Stimulated activated naive CD4-positive, alpha-beta T cell (primary cell): ENCODE measurements around the gene GNG12.

Experiments
- DNase-seq, 6 experiments: peaks; one replicate each; lab custom pipeline; 2025; lab: John Stamatoyannopoulos, UW

The GNG12 gene

DNA sequence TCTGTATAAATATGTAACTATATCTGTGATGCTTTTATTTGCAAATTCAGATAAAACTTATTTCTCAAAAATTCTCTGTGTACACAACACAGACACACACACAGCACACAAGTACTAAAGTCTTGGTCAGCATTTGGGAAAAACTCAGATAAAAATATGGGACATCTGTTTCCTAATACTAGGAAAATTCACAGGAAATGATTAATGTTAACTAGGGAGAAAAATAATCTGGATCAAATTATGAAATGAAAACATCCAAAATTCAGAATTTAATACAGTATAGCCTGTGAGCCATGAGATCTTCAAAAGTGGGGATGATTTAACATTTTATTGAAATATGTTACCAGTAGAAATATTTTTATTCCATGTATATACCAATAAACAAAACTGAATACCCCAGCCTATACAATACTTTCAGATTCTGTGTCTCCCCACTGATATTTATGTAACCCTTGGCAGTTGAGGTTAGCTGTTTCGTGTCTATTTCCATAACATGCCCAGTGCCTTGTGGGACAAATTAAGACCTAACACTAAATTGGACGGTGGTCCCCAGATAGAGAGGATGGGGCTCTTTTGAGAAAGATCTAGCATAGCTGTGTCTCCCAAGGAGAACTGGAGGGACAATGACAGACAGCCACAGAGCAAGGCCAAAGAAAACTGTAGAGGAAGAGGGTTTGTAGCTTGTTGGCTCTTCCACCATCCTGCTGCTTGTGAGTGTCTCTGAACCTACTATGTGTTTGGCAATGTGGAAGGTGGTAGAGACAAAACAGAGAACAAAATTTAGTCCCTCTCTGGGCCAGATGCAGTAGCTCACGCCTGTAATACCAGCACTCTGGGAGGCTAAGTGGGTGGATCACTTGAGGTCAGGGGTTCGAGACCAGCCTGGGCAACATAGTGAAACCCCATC, 47.2 kb downstream of the GNG12 start:
- DNase-seq, result no peak

DNA sequence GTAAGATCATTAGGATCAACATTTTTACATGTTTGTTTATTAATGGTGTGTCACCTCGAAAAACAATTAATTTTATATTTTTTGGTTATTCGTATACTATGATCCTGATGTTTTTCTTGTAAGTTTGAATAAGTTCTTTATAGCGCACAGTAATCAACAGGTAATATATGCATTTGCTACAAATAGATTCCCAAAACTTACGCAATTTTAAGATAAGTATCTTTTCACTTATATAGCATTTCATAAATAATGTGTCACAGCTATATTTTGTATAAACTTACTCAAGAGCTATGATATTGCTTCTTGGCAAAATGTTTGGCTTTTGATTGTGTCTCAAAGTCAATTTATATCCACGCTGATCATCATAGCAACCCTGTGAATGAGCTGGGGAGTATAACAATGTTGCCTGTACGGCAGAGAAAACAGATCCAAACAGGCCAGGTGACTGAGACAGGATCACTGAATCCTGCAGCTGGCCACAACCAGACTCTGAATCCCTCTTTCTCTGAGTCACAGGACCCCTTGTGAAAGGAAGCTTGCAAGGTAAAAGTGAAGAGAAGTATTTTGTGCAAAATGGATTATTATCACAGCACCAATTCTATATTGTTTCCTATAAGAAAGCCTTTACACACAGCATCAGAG, 48.6 kb downstream of the GNG12 start:
- no peak for DNase-seq

- no peak for DNase-seq
These were observed 52.6 kb downstream of the GNG12 start for GRCh38 chr1:67780637-67781036.

DNA sequence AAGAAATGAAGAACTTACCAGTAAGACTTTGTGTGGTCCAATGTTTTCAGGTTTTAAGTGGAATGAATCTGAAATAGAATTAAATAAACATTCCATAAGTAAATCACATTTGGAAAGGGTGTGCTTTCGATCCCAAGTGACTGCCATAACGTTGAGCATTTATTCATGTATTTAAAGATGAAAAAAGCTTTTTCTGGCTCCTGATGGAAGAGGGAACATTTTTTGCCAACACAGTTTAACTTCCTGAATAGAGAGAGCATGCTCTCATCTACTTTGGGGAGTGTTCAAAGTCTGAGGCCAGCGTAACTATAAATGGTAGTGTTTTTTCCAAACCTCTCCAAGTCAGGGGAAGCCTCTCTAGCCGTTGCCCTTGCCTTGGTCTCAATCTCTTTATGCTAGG, 55.8 kb downstream of the GNG12 start:
- DNase-seq, result no peak

GRCh38 chr1:67777016-67777415, 56.3 kb downstream of the GNG12 start:
- DNase-seq, result no peak

DNA sequence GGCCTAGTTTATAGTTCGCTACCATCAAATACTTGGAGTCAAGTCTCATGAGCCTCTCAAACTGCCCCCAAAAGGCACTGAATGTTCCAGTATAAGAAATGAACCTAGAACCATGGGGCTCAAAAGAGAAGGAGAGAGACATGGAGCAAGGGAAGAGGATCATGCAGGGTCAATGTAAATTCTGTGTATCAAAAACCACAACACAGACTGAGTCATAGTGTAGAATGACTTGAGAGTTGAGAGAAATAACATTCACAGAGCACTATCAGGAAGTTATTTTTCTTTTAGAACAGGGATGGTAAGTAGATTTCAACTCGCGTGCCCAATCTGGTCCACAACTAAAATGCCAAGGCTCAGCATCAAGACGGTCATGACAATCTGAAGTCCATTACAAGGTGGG, 59.8 kb downstream of the GNG12 start:
- no peak for DNase-seq

- no peak for DNase-seq
These were observed 61.5 kb downstream of the GNG12 start for GRCh38 chr1:67771749-67772148.

DNA sequence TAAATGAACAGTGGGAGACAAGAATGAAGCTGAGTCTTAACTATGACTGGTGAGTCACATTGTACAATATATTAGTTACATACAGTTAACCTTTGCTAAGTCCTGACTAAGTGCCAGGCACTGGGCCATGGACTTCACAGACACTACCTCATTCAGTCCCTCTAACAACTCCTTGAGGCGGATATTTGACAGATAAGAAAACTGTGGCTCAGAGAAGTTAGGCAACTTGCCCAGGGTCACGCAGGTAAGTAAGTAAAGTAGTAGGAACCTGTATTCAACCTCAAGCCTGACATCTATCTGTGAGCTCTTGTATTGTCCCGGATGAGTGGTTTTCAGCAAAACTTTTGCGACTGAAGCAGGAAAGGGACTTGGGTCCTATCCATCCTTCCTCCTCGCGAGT, 62.1 kb downstream of the GNG12 start:
- DNase-seq, result no peak

DNA sequence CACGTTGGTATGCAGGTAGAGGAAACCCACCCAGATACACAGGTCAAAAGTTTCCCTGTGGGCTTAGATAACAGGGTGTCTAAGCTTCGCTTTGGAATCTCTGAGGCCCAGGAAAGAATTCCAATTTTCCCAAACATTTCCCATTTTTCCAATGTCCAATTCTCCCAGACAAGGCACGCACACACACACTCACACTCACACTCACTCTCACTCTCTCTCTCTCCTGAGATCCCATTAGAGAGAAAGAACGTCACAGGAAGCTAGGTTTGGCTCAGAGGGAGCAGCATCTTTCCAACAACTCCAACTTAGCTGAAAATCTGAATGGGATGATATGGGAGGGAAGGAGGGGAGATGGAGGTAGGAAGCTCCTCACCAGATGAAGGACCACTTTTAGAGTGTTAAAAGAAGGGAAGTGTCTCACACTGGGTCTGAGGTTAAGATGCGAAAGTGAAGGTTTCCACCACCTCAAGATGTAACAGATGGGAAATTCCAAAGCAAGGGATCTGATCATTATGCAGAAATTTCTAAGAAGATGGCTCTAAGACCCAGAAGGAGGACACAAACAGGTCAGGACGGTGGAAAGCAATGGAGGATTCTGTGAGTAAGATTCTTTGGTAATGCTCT, 63.5 kb downstream of the GNG12 start:
- no peak for DNase-seq

DNA sequence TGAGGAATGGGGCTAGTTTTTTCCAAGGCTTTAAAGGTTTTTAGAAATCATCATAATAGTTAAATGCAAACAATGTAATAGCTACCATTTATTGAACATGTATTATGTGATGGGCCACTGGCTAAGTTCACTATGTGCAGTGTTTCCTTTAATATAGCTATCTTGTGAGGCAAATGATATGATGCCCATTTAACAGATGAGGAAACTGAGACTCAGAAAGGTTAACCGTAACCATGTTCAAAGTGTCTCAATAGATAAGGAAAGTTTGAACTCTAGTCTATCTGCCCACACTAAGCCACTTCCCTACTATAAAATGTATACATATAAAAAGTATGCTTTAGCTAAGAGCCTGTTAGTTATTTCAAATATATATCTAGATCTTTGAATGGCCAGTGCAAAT, 64.8 kb downstream of the GNG12 start:
- no peak for DNase-seq

DNA sequence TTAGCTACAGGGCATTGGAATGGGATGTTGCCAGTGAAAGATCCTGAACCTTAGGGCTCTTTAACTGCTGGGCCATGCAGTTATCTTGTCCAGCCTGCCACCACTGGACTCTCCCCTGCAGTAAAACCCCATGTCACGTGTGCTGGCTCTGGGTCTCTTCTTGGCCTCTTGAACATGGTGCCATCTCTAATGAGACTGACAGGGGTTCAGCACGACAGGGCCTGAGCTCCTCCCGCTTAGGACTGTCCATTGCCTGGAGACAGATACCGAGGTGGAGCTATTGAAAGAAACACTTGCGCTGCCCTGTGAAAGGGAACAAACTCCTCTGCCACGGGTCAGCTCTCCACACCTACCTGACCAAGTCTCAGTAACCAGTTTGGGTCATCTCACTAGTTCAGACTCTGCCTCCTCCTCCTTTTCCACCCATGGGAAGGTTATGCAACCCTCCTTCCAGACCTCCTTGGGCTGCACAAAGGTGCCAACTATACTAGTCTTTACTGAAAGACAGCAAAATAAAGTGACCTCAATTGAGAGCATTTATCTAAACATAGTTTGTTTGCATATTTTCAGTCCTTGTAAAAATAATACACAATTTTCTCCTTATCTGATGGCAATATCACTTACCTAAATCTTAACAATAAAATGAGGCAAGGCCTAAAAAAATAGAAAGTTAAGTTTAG, 66.0 kb downstream of the GNG12 start:
- DNase-seq, result no peak

DNA sequence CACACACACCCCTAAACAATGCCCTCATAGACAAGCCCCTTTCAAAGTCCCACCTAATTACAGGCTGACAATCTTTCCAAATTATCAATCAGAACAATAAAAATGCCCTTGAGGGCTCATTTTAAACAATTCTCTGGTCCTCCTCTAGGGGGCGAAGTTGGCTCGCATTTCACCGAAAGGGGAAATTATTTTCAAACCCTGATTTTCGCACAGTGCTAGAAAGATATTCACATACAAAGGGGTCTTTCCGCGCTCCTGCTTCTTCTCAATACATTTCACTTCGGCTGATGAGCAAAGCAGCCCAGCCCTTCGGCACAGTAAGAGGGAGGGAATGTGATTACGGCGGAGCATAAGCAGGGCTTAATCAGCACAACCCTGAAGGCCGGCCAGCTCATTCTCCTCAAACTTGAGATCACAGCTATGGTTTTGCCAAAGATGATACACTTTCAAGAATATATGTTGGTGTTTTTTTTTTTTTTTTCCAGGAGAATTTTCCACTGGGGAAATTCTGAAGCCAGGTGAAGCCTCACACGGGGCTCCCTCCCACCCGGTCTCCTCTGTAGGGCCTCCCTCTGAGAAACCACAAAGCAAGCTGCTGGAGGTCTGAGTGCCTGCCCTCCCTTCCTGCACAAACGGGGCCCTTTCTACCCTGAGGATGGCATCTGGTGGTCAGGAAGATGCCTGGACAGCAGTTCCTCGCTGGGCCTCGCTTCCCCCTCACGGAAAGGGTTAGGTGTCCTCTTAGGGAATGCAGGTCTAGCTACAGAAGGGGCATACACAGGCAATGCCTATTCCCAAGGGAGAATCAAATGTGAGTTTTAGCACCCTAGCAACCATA, 66.9 kb downstream of the GNG12 start:
- DNase-seq, result peak in 4 of 6 experiments; percentile 8 to 50 (median 29)

DNA sequence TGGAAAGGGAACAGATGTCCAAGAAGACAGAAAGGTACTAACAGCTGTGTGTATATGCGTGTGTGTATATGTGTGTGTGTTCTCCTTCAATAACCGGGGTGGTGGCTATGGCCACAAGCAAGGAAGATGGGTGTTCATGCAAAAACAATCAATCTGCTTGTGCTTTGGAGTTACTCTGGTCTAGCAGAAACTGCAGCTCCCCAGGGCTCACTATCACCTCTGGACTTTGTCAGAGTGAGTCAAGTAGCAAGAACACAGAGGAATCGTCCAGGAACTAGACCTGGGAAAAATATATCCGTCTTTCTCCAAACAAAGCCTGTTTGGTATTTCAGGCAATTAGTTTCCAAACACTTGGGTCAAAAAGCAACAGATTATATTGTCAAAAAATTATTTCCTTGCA, 68.6 kb downstream of the GNG12 start:
- DNase-seq, result no peak

GRCh38 chr1:67761730-67762129, 71.5 kb downstream of the GNG12 start:
- DNase-seq, result no peak

DNA sequence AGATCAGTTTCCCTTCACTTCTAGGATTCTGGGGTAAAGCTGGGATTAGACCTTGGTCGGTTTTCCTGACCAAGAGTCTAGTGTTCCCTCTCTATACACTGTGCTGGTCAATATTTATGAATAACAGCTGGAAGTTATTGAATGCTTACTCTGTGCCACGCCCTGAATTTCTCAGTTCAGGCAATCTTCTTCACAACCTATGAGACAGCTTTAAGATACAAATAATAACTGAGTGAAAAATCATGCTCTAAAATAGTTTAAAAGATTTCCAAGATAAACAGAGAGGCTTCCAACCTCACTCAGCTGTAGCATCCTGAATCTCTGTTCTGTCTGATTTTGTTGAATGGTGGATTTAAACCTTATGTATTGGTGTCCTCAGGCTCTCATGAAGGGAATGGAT, 72.2 kb downstream of the GNG12 start:
- DNase-seq, result no peak

DNA sequence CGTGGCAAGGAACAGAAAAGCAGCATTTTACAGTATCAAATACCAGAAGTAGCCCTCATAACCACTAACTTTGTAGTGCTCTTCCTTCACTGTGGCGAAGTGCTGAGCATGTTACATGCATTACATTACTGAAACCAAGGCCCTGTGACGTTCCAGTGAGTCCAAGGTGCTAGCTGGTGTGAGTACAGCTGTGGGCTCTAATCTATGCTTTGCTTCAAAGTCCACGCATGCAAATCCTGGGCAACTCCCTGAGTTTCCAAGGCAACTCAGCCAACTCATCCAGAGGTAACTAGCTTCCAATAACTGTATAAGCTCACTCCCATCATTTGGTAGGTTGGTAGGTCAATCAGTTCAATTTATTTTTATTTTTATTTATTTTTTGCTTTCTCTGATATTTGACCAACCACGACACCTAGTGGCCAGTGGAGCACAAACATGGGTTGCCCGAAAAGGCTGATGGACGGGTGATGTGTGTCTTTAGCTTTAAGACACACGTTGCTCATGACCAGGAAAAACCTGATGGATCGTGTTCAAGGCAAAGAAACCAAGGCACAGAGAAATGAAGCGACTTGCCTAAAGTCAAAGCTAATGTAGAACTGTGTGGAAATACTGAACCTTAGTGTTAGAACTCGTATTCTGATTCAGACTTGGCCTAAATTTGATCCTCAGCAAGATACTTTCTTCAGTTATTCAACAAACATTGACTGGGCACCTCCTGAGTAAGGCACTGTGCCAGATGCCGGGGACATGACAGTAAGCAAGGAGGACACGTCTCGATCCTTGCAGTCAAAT, 73.0 kb downstream of the GNG12 start:
- DNase-seq, result peak; percentile 11 to 71 (median 31)

DNA sequence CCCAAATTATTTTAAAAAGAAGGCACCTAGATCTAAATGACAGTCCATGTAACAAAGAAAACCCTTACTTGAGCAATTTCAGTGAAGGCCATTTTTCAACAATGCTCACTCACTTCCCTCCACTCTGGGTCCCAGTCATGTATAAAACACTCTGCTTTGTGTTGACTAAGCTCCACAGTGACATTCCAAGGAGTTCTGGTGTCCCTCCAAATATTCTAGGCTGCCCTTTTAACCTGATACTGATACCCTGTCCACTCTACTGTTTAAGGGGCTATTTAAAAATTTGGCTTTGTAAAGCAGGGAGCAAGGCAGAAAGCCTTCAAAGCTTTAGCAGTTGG, 73.6 kb downstream of the GNG12 start:
- DNase-seq, result no peak

DNA sequence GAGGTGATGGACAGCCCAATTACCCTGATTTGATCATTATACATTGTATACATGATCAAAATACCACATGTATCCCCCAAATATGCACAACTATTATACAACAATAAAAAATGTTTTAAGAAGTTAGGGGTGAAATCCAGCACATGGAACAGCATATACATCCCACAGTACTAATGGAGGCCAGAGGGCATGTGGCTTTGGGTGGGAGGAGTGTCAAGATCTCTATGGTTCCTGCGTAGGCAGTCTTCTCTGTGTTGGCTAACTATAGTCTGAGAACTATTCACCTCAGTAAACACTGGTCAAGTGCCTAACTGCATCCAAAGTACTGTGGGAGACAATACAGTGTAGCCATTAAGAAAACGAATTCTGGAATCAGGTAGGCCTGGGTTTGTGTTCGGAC, 74.2 kb downstream of the GNG12 start:
- DNase-seq, result no peak

DNA sequence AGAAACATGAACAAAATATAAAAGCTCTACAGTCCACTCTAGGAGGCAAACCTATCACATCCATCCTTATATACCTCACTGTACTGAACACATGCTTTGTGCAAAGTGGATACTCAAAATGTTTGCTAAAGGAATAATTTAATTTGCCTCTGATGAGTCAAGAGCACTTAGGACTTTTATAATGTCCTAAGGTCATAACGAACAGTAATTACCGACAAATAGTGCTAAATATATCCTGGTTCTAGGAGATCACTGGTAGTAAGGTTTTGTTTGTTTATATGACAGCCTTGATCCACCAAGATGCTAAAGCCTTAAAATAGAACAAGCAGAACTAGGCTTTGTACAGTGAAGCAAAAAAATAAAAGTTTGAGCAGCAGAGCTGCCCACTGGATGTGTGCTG, 77.6 kb downstream of the GNG12 start:
- no peak for DNase-seq

DNA sequence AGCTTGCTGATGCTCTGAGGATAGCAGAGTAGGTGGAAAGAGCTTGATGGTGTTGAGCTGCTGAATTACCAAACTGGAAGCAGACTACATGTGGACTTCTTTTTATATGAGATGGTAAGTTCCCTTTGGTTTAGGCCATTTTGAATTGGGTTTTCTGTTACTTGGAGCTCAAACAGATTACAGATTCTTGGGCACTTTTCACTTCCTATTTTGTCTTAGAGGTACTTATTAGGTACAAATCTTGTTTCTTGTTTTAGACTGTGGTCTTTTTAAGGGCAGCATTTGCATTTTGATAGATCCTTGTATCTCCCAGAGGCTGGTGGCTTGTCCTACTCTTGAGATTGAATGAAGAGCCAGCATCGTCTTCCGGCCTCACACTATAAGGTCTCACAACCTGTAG, 78.1 kb downstream of the GNG12 start:
- DNase-seq, result no peak

DNA sequence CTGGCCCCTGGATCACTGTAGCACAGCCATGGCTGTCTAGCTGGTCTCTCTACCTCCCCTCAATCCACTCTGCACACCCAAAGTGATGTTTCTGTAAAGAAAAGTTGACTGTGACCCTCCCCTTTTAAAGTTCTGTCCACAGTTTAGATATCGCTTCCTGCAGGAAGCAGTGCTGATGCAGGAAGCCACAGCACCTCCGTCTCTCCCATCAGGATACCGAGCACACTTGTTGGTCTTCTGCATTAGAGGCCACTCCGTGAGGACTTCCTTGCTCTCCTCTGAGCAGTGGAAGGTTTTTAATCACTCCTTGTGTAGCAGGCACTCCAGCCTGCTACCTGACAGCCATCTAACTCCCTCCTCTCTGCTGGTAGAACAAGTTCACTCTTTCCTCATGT, 78.7 kb downstream of the GNG12 start:
- no peak for DNase-seq
